ENCODE results near the gene MALT1. TPM values are rescaled to one million over a fixed set of nuclear protein-coding genes. Genes with fewer than 3 reads are reported as not detected.
A peak's percentile ranks its signal among the peaks of the same experiment; 100 is the strongest.

MALT1 gene
- total and polyA plus RNA-seq, 2 donors (not counting 1 experiment from before 2014, with no cell fraction given): 18.0 to 25.5 TPM

- Histone ChIP-seq H3K9me3 (ENCODE audit: control insufficient read depth, insufficient read depth, low read depth, low read length) (no peaks in the 10 kb centered on the region), H3K4me2 (ENCODE audit: extremely low read depth, insufficient read depth, low read length) (peak overlapping the region; percentile 83), H3K4me3 (replicated peaks in 1 of 4; ENCODE audit: control extremely low read depth in 1 of 4, insufficient read depth in 1 of 4, low read depth in 3 of 4, low read length in 4 of 4) (peak overlapping the region in 1 of 4 experiments; percentile 33), H3K27me3 (ENCODE audit: control insufficient read depth, insufficient read depth, low read length) (peaks cover 12% of the 10 kb centered on the region), H3K79me2 (ENCODE audit: control insufficient read depth, insufficient read depth, low read length) (no peaks in the 10 kb centered on the region), H3K4me1 (ENCODE audit: control insufficient read depth, extremely low read depth, insufficient read depth, low read length) (peaks cover 3% of the 10 kb centered on the region), H3K36me3 (ENCODE audit: control insufficient read depth, insufficient read depth, low read length) (no peaks in the 10 kb centered on the region), H3K27ac (ENCODE audit: insufficient read depth, low read length) (no peak overlapping the region), H3K9ac (ENCODE audit: insufficient read depth, low read length) (no peak overlapping the region), H2AFZ (ENCODE audit: low read length) (no peak overlapping the region), H4K20me1 (ENCODE audit: control insufficient read depth, extremely low read depth, insufficient read depth, low read length) (no peaks in the 10 kb centered on the region)
- DNase-seq (ENCODE audit: low read depth in 2 of 2): peak; percentile 45
- peak; percentile 71 to 75 for TF ChIP-seq CTCF (conservative IDR thresholded peaks at IDR 0.05 in 1 of 2, IDR thresholded peaks at IDR 0.05 in 1 of 2; ENCODE audit: low read depth in 1 of 2, low read length in 2 of 2)
- TF ChIP-seq EZH2 (IDR thresholded peaks at IDR 0.05; ENCODE audit: low read length, missing control alignments): no peak
Observed at GRCh38 chr18:58768293-58768974, 97.2 kb downstream of the MALT1 start.

- Histone ChIP-seq H3K4me2 (ENCODE audit: extremely low read depth, insufficient read depth, low read length) (no peak overlapping the region), H3K27me3 (ENCODE audit: control insufficient read depth, insufficient read depth, low read length) (peaks cover 12% of the 10 kb centered on the region), H3K9me3 (ENCODE audit: control insufficient read depth, insufficient read depth, low read depth, low read length) (no peaks in the 10 kb centered on the region), H3K4me1 (ENCODE audit: control insufficient read depth, extremely low read depth, insufficient read depth, low read length) (peaks cover 3% of the 10 kb centered on the region), H3K27ac (ENCODE audit: insufficient read depth, low read length) (no peak overlapping the region), H3K4me3 (replicated peaks in 1 of 4; ENCODE audit: control extremely low read depth in 1 of 4, insufficient read depth in 1 of 4, low read depth in 3 of 4, low read length in 4 of 4) (no peak overlapping the region), H2AFZ (ENCODE audit: low read length) (no peak overlapping the region), H3K9ac (ENCODE audit: insufficient read depth, low read length) (no peak overlapping the region), H3K36me3 (ENCODE audit: control insufficient read depth, insufficient read depth, low read length) (no peaks in the 10 kb centered on the region), H4K20me1 (ENCODE audit: control insufficient read depth, extremely low read depth, insufficient read depth, low read length) (no peaks in the 10 kb centered on the region), H3K79me2 (ENCODE audit: control insufficient read depth, insufficient read depth, low read length) (no peaks in the 10 kb centered on the region)
- no peak for TF ChIP-seq CTCF (conservative IDR thresholded peaks at IDR 0.05 in 1 of 2, IDR thresholded peaks at IDR 0.05 in 1 of 2; ENCODE audit: low read depth in 1 of 2, low read length in 2 of 2)
- no peak for TF ChIP-seq EZH2 (IDR thresholded peaks at IDR 0.05; ENCODE audit: low read length, missing control alignments)
- DNase-seq (ENCODE audit: low read depth in 2 of 2): no peak
Observed at GRCh38 chr18:58769321-58769720, 98.1 kb downstream of the MALT1 start.

GRCh38 chr18:58770601-58771000, 99.3 kb downstream of the MALT1 start:
- Histone ChIP-seq H3K4me1 (ENCODE audit: control insufficient read depth, extremely low read depth, insufficient read depth, low read length) (peaks cover 3% of the 10 kb centered on the region), H3K36me3 (ENCODE audit: control insufficient read depth, insufficient read depth, low read length) (no peaks in the 10 kb centered on the region), H2AFZ (ENCODE audit: low read length) (no peak overlapping the region), H3K9me3 (ENCODE audit: control insufficient read depth, insufficient read depth, low read depth, low read length) (no peaks in the 10 kb centered on the region), H3K27me3 (ENCODE audit: control insufficient read depth, insufficient read depth, low read length) (peaks cover 7% of the 10 kb centered on the region), H3K4me2 (ENCODE audit: extremely low read depth, insufficient read depth, low read length) (no peak overlapping the region), H4K20me1 (ENCODE audit: control insufficient read depth, extremely low read depth, insufficient read depth, low read length) (no peaks in the 10 kb centered on the region), H3K9ac (ENCODE audit: insufficient read depth, low read length) (no peak overlapping the region), H3K4me3 (replicated peaks in 1 of 4; ENCODE audit: control extremely low read depth in 1 of 4, insufficient read depth in 1 of 4, low read depth in 3 of 4, low read length in 4 of 4) (no peak overlapping the region), H3K79me2 (ENCODE audit: control insufficient read depth, insufficient read depth, low read length) (no peaks in the 10 kb centered on the region), H3K27ac (ENCODE audit: insufficient read depth, low read length) (no peak overlapping the region)
- TF ChIP-seq EZH2 (IDR thresholded peaks at IDR 0.05; ENCODE audit: low read length, missing control alignments): no peak
- no peak for TF ChIP-seq CTCF (conservative IDR thresholded peaks at IDR 0.05 in 1 of 2, IDR thresholded peaks at IDR 0.05 in 1 of 2; ENCODE audit: low read depth in 1 of 2, low read length in 2 of 2)
- no peak for DNase-seq (ENCODE audit: low read depth in 2 of 2)
